ENCODE data around the gene OVCH2. TPM values are rescaled to one million over a fixed set of nuclear protein-coding genes. Genes with fewer than 3 reads are reported as not detected.

OVCH2 gene
- total and polyA plus RNA-seq, 10 of the 15 experiments (the other 5 are each of a cell fraction or from before 2014, with no cell fraction given) = not detected

DNA sequence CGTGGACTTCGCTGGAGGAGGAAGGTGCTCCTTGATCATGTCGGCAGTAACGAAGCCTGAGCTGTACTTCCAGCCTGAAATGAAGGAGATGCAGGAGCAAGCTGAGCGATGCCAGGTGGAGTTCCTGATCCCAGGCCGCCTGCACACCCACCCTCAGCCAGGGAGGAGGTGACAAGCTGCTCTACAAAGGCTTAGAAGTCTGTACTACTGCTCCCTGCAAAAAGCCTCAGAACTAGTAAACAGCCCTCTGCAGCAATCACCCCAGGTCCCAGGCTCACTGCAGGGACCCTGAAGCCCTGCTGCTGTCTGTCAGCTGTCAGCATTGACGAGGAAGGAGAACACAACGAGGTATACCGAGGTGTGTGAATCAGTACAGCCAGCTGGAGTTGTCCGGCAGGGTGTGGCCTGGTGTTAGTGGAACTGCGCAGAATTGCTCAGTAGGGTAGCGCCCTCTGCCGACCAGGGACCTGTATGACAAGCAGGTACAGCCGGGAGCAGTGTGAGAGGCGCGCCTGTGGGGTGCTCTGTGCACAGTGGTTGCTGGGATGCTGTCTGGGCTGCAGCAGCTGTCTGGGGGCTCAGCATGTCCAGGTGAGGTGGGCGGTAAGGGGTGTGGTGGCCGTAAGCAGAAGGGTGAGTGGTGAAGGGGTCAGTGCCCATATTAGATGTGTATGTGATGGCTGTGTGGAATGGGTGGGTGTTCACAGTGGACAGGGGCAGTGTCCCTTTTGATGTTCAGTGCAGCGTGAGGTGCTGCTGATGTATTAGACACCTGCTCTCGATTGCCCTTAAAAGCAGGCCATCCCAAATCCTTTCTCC lies 40.6 kb downstream of the OVCH2 start:
- Histone ChIP-seq H3K27me3 (replicated peaks in 1 of 2; ENCODE audit: control insufficient read depth in 2 of 2, insufficient read depth in 2 of 2, low read length in 1 of 2) (no peaks in the 10 kb centered on the region), H3K27ac (ENCODE audit: control insufficient read depth, insufficient read depth) (no peak overlapping the region), H3K36me3 (ENCODE audit: control insufficient read depth in 2 of 2, insufficient read depth in 2 of 2, low read length in 1 of 2) (peaks cover 1 to 13% of the 10 kb centered on the region in 2 experiments; a peak in 3 of 4 replicates), H2AFZ (ENCODE audit: control insufficient read depth, low read depth, low read length) (0 out of 2 replicates have a peak overlapping the region, but pooled peaks have one; percentile 12), H3K4me1 (ENCODE audit: control insufficient read depth, insufficient read depth, low read length) (peaks cover 11% of the 10 kb centered on the region), H3K9me3 (replicated peaks; ENCODE audit: control insufficient read depth, insufficient read depth, low read length) (no peaks in the 10 kb centered on the region), H4K20me1 (ENCODE audit: control insufficient read depth, insufficient read depth) (no peaks in the 10 kb centered on the region), H3K4me2 (ENCODE audit: control insufficient read depth, insufficient read depth) (0 out of 2 replicates have a peak overlapping the region, but pooled peaks have one; percentile 17), H3K4me3 (no peak overlapping the region), H3K79me2 (ENCODE audit: control insufficient read depth, insufficient read depth, low read length) (no peaks in the 10 kb centered on the region), H3K9ac (ENCODE audit: control insufficient read depth, insufficient read depth, low read length) (no peak overlapping the region)
- in situ Hi-C loops (cut with MboI) (no loop called here), intact Hi-C loops (cut with micrococcal nuclease; ENCODE audit: unreplicated experiment) (loop anchor here (1.0 to 5.0 kb wide), 5 partner anchors 88 to 312 kb away; partner anchors contain the start of gene PPFIBP2)
- RAD21 ChIA-PET (ENCODE audit: unreplicated experiment) = interaction anchor here (0.9 to 2.7 kb wide), 17 partner anchors 18 to 568 kb away, joined by 3 to 18 read pairs (median 4); partner anchors contain the start of gene PPFIBP2
- SMC1A ChIA-PET (ENCODE audit: uncharacterized antibody, unreplicated experiment) = interaction anchor here (0.6 to 3.8 kb wide), 16 partner anchors 20 to 315 kb away, joined by 3 to 17 read pairs (median 4); partner anchors contain the start of gene PPFIBP2
- no TSS peak for BruUV-seq (replicated peaks)
- peak; percentile 34 for DNase-seq (ENCODE audit: low read depth, low spot score)
- CTCF ChIA-PET = interaction anchor here (0.6 to 4.3 kb wide), 38 partner anchors 8 to 571 kb away, joined by 3 to 61 read pairs (median 4); partner anchors contain the start of gene PPFIBP2
- FAIRE-seq = peak; percentile 98
- POLR2A ChIA-PET = interaction anchor here (0.5 kb wide), 1 partner anchor 83 kb away, joined by 3 read pairs; no protein-coding TSS in a partner anchor
- peak; percentile 100 for ATAC-seq
- WGBS (ENCODE audit: insufficient coverage, insufficient replicate concordance, low lambda C conversion rate, missing lambda C conversion rate) = 28% methylated on average over 20 of the region's 20 CpGs
- no peak for TF ChIP-seq ETV6 (conservative IDR thresholded peaks at IDR 0.05 in 1 of 2, IDR thresholded peaks at IDR 0.05 in 1 of 2; ENCODE audit: borderline replicate concordance in 1 of 2, low read depth in 1 of 2)
- TF ChIP-seq ESRRA (IDR thresholded peaks at IDR 0.05; ENCODE audit: low read length) = no peak
- TF ChIP-seq RAD51 (IDR thresholded peaks at IDR 0.05) = no peak
- 0 out of 2 replicates have a peak, but pooled peaks have one; percentile 29 for TF ChIP-seq IRF4 (IDR thresholded peaks at IDR 0.05; ENCODE audit: low read depth, low read length)
- TF ChIP-seq, protein P1, sequence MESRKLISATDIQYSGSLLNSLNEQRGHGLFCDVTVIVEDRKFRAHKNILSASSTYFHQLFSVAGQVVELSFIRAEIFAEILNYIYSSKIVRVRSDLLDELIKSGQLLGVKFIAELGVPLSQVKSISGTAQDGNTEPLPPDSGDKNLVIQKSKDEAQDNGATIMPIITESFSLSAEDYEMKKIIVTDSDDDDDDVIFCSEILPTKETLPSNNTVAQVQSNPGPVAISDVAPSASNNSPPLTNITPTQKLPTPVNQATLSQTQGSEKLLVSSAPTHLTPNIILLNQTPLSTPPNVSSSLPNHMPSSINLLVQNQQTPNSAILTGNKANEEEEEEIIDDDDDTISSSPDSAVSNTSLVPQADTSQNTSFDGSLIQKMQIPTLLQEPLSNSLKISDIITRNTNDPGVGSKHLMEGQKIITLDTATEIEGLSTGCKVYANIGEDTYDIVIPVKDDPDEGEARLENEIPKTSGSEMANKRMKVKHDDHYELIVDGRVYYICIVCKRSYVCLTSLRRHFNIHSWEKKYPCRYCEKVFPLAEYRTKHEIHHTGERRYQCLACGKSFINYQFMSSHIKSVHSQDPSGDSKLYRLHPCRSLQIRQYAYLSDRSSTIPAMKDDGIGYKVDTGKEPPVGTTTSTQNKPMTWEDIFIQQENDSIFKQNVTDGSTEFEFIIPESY (IDR thresholded peaks at IDR 0.05) = no peak
- no peak for TF ChIP-seq MEF2B (IDR thresholded peaks at IDR 0.05; ENCODE audit: partially characterized antibody, poor library complexity, severe bottlenecking)
- no peak for TF ChIP-seq RUNX3 (IDR thresholded peaks at IDR 0.05; ENCODE audit: low read length)
- TF ChIP-seq KLF5 (IDR thresholded peaks at IDR 0.05; ENCODE audit: partially characterized antibody) = no peak
- TF ChIP-seq POLR2AphosphoS5 (IDR thresholded peaks at IDR 0.05; ENCODE audit: low read length) = peak; percentile 38; the same call in 1 of the 2 replicates
- no peak for TF ChIP-seq LARP7 (IDR thresholded peaks at IDR 0.05)
- TF ChIP-seq RFX5 (IDR thresholded peaks at IDR 0.05; ENCODE audit: low read depth, low read length) = no peak
- TF ChIP-seq, protein P2, sequence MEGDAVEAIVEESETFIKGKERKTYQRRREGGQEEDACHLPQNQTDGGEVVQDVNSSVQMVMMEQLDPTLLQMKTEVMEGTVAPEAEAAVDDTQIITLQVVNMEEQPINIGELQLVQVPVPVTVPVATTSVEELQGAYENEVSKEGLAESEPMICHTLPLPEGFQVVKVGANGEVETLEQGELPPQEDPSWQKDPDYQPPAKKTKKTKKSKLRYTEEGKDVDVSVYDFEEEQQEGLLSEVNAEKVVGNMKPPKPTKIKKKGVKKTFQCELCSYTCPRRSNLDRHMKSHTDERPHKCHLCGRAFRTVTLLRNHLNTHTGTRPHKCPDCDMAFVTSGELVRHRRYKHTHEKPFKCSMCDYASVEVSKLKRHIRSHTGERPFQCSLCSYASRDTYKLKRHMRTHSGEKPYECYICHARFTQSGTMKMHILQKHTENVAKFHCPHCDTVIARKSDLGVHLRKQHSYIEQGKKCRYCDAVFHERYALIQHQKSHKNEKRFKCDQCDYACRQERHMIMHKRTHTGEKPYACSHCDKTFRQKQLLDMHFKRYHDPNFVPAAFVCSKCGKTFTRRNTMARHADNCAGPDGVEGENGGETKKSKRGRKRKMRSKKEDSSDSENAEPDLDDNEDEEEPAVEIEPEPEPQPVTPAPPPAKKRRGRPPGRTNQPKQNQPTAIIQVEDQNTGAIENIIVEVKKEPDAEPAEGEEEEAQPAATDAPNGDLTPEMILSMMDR (IDR thresholded peaks at IDR 0.05 in 2 of 3, conservative IDR thresholded peaks at IDR 0.05 in 1 of 3; ENCODE audit: control insufficient read depth in 2 of 3, extremely low read depth in 1 of 3, insufficient read depth in 1 of 3, low read depth in 3 of 3, low read length in 3 of 3) = peak; percentile 94 to 97 (median 96)
- TF ChIP-seq EZH2 (IDR thresholded peaks at IDR 0.05; ENCODE audit: borderline replicate concordance, control insufficient read depth, low read depth, low read length) = no peak
- TF ChIP-seq YY1 (IDR thresholded peaks at IDR 0.05; ENCODE audit: low read depth, low read length) = 0 out of 2 replicates have a peak, but pooled peaks have one; percentile 45
- TF ChIP-seq RAD21 (IDR thresholded peaks at IDR 0.05; ENCODE audit: insufficient read depth, low read depth, low read length) = peak; percentile 86
- 0 out of 4 replicates have a peak, but pooled peaks of 1 of the 2 experiments have one; percentile 29 for TF ChIP-seq BHLHE40 (IDR thresholded peaks at IDR 0.05; ENCODE audit: borderline replicate concordance in 1 of 2, low read depth in 2 of 2, low read length in 1 of 2)
- no peak for TF ChIP-seq SIX5 (IDR thresholded peaks at IDR 0.05; ENCODE audit: low read depth, low read length, severe bottlenecking)
- no peak for TF ChIP-seq RELA (IDR thresholded peaks at IDR 0.05; ENCODE audit: borderline replicate concordance, partially characterized antibody)
- 0 out of 2 replicates have a peak, but pooled peaks have one; percentile 31 for TF ChIP-seq TCF12 (IDR thresholded peaks at IDR 0.05; ENCODE audit: low read depth, low read length)
